ENCODE measurements around the gene ARL4A.

DNA sequence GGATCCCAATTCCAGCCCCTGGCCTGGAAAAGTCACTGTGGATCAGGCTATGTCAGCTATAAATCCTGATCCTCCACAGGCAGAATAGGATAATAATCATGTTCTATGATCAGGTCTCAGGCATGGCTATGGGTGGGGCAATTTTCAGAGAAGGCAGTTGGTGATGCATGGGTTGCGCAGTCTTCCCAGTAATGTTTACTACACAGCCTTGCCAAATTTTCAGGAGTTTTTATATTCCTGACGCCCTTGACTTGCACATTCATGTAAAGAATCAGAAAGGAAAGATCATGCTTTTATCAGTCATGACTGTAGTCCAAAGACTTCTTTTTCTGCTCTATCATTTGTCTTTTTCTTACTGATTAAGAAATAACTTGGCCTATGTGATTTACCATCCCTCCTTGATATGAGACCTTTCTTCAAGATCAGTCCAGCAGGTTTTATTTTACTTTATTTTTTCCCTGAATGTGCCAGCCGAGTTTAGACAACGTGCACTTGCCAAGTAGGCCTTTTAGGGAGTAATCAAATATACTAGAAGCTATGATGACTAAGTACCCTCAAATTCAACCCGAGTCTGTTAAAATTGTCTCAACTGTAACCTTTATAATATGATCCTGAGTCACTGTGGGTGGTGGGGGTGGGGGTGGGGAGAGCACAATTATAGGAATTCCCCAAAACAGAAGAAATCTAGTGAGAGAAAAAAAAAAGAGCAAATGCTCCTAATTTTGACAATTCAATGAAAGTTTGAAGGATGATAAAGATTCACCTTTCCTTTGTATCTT lies 31.9 kb downstream of the ARL4A start:
- TF ChIP-seq, protein P1, sequence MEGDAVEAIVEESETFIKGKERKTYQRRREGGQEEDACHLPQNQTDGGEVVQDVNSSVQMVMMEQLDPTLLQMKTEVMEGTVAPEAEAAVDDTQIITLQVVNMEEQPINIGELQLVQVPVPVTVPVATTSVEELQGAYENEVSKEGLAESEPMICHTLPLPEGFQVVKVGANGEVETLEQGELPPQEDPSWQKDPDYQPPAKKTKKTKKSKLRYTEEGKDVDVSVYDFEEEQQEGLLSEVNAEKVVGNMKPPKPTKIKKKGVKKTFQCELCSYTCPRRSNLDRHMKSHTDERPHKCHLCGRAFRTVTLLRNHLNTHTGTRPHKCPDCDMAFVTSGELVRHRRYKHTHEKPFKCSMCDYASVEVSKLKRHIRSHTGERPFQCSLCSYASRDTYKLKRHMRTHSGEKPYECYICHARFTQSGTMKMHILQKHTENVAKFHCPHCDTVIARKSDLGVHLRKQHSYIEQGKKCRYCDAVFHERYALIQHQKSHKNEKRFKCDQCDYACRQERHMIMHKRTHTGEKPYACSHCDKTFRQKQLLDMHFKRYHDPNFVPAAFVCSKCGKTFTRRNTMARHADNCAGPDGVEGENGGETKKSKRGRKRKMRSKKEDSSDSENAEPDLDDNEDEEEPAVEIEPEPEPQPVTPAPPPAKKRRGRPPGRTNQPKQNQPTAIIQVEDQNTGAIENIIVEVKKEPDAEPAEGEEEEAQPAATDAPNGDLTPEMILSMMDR (IDR thresholded peaks at IDR 0.05; ENCODE audit: low read length) = no peak
- TF ChIP-seq EZH2 (IDR thresholded peaks at IDR 0.05; ENCODE audit: borderline replicate concordance, low read length) = no peak
